A172 (cell line): ENCODE results near the gene POLL. TPM values are rescaled to one million over a fixed set of nuclear protein-coding genes. Genes with fewer than 3 reads are reported as not detected.
"Not testable (repeated sequence)": the region's sequence is repeated elsewhere in the genome, so short reads cannot be mapped to it uniquely, and the experiment has no call there.

ENCODE experiments used
- DNase-seq: peaks from one replicate; pipeline ENCODE4 v3.0.0-alpha.2; 2015; ENCODE audit warnings: low spot score
- total RNA-seq: library from RNA; depleted of rRNA; stranded (reverse); fragments of >200 nt; shearing (Covaris generic); gene quantifications from 2 replicates; pipeline ENCODE4 v1.2.3, GENCODE V29; 2014; rRNA removed

The POLL gene
- total RNA-seq: 11.6 and 18.4 TPM in 2 replicates

DNA sequence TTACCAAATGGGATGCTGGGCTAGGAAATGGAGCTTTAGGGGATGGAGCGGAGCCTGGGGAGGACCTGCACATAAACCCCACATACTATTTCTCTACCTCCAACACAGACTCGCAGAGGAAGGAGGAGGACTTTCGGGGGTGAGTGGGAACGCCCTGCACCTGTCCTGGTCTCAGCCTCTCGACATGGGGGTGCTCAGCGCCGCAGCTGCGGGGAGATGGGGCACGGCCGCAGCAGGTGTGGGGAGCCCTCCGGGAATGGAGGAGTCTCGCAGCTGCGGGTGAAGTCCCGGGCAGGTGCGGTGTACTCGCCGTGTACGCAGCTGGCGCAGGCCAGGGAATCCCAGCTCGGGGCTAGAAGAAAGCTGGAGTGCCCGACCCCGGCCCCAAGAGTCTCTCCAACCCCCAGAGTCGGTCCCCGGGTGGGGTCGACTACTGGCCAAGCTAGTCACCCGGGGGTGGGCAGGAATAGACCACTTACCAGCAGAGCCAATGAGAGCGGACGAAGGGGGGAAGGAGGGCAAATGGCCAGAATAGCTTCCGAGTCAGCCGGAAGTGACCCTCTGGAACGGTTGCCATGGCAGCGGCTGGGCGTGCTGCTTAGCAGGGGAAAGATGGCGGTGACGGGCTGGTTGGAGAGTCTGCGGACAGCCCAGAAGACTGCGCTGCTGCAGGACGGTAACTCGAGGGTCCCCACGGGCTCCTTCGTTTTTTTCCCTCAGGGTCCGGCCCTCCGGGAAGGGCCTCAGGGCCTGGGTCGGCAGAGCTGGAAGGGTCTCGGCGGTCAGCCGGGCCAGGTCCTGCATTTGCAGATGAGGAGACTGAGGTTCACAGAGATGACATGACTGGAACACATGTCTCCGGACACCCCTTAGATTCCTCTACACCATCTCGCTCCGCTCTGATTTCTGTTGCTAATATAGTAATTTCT, at the start of gene POLL, which contains the start of gene DPCD:
POLL (minus strand) TSS at position 533 of the 929 bp plus-strand sequence. CDS start 897 bp downstream, outside the sequence.
DPCD (plus strand) TSS at position 597 of the 929 bp plus-strand sequence; CDS start at position 613, 16 bp downstream.
- peak; percentile 95 for DNase-seq

DNA sequence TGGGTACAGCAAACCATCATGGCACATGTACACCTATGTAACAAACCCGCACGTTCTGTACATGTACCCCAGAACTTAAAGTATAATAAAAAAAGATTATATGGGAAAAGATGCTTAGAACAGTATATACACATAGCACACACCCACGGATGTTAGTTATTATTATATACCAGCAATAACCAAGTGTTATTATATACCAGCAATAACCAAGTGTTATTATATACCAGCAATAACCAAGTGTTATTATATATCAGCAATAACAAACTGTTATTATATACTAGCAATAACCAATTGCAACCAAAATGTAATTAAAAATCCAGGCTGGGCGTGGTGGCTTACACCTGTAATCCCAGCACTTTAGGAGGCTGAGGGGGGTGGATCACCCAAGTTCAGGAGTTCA, 45.5 kb upstream of the POLL start:
- DNase-seq: not testable (repeated sequence)

DNA sequence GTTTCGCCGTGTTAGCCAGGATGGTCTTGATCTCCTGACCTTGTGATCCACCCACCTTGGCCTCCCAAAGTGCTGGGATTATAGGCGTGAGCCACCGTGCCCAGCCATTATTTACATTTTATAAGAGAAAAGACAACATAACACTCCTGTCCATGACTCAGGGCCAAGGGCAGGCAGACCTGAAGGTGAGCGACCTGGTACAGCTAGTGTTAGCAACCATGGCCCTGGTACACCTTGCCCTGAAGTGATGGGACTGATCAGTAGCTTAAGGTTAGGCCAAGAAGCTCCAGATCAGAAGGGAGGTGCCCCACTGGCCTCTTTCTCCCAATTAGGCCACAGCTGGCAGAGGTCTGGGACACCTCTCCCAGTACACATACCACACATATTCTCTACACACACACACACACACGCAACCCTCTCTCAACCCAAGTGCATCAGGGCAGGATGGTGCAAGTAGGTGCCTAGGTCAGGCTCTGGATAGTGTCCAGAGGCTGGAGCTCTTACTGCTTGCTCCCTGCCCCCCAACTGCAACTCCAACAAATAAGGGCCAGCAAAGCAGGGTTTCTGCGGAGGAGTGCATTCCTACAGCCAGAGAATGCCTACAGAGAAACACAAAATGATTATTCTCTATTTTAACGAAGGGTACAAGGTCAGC, 43.9 kb upstream of the POLL start:
- no peak for DNase-seq

DNA sequence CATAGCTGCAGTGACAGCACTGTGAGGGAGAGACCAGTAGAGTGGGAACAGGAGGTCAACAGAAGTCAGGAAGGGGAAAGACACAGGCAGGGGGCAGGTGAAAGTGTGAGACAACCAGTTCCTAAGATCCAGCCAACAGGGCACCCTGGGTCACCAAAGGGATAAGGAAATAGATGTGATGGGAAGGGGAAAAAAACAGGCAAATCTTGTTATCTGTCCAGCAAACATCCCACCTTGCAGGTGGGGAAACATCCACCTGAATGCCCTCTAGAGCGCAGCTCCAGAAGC, 42.5 kb upstream of the POLL start:
- no peak for DNase-seq

DNA sequence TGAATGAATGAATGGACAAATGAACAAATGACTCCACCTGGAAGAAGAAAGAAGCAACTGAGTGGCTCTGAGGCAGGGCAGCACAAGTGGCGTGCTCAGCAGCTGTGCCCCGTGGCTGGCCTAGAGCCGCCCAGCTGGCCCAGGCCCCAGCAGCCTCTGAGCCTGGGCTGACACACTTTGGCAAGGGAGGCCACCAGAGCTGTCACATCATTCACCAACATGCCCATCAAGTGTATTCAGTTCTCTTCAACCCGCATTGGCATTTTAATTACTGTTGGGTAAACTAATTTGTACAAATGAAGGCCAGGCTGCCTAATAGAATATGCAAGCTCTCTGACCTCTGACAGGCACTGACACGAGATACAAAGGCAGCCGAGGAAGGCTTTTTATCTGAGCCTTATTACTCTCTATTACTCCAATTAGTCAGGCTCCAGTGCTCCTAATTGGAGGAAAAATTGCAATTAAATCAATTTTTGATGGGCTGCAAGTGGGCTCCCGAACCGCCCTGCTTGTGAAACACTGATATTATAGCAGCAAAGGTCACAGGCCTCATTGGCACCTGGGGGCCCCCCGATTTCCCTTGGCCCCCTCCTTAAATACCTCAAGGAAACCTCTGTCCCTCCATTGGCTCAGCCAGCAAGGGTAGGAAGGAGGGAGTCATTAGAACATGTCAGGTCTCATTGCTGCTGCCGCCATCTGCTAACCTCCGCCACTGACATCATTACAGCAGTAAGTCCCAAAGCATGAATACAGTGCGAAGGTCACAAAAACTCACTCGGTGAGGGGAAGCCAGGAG, 42.0 kb upstream of the POLL start:
- DNase-seq: no peak

DNA sequence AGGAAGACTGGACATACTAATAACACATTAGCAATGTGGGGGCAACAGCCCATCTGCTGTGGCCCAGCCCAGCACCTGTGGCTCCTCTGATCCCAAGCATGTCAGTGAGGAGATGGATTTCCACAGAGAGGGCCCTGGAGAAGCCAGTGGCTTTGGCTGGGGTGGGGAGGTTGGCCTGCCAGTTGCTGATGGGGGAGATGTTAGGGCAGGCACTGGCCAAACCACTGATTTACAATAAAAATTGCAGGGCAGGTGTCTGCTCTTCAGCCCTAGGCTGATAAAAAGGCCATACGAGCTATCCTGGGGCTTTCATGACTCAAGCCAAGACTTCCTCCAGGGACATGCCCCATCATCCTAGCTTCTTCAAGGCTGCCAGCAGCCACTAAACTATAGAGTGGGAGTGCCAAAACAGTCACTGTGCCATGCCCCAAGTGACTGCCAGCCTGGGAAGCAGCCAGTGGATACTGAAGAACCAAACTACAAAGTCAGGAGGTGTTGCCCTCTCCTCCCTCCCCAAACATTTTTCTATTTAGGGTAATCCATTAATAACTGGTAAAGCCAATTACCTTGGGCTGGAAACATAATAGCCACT, 37.9 kb upstream of the POLL start:
- no peak for DNase-seq

DNA sequence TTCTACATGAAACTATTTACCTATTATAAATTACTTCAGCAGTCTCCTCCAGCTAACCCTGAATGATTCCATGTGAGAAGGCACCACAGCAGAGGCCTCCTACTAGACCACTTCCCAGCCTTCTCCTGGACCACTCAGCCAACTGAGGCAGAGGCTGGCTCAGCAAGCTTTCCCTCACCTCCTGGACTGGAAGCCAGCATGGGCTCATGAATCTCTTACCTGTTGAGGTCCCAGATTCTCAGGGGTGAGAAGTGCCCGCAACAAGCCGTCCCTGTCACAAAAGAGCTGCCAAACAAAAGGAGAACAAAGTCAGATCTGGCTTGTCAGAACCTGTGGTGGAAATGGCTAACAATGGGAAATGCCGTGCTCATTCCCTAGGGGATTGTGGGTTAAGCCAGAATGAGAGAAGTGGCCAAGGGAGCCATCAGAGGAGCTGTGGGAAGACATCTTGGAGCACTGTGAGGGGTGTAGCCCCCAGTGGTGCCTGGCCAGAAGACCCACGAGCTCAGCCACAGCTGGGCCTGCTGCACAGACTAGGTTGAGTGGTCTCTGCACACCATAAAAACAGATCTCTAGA, 36.6 kb upstream of the POLL start:
- no peak for DNase-seq

DNA sequence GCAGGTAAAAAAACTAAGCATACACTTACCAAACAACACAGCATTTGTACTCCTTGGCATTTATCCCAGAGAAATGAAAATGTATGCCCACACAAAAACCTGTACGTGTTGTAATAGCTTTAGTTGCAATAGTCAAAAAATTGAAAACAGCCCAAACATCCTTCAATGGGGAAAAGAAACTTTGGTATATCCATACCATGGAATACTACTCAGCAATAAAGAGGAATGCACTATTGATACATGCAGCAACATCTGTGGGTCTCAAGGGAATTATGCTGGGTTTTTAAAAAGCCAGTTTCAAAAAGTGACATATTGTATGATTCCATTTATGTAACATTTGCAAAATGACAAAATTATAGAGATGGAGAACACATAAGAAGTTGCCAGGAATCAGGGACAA, 35.5 kb upstream of the POLL start:
- DNase-seq: no peak

DNA sequence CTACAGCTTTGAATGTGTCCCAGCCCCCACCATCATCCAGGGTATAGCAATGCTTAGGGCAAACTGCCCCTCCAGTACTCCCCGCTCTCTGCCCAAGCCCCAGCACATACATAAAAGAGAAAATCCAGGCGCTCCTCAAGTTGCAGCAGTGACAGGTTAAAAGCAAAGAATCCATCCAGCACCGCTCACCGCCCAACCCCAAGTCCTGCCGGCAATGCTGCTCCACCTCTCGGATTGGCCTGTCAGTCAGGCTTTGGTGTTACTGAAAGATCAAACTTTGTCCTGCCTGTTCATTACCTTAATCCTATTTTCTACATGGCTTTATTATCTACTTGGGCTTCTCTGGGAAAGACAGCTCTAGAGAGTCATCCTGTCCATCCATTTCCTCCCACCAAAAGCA, 31.9 kb upstream of the POLL start:
- DNase-seq: no peak

DNA sequence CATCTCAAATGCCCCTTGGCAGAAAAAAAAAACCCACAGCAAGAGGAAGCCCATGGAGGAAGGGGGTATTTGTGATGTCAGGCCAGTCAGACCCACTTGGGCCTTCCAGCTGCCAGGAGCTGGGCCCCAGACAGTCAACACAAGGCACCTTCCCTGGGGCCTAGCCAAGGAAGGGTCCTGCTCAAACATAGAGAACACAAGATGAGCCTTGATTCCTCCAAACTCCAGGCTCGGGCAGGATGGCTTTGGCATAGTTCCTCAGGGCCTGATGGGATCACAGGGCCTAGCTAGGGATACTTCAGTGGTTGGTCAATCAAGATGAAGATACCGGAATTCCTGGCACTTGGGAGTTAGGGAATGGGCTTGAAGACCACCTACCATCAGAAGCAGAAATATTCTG, 30.8 kb upstream of the POLL start:
- DNase-seq: no peak

DNA sequence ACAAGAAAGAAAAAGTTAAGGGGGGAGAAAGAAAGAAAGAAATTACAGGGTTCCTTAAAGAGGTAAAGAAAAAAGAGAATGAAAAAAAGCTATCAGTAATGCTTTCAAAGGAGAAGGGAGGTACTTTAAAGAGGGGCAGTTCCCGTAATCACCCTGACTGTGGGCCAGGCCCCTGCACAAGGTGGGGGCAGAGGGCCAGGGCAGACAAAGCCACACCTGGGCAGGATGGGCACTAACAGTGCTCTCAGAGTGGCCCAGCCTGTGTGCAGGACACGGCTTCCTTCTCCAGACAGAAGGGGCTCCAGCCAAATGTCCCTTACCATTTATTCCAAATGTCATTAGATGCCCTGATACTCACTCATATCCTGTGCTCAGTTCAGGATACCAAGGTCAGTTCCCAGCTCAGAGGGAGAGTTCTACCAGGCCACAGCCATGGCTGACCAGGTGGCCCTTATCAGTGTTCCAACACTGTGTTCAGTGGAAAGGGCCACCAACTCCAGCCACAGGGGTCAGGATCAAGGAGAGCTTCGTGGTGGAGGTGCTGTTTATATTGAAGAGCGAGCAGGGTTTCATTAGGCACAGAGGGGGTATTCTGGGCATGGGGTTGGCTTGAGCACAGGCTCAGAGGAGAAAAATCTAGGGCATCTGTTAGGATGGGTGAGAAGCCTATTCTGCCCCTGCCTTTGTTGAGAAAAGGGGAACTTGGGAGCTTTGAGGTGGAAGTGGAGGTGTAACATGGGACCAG, 29.9 kb upstream of the POLL start:
- no peak for DNase-seq

DNA sequence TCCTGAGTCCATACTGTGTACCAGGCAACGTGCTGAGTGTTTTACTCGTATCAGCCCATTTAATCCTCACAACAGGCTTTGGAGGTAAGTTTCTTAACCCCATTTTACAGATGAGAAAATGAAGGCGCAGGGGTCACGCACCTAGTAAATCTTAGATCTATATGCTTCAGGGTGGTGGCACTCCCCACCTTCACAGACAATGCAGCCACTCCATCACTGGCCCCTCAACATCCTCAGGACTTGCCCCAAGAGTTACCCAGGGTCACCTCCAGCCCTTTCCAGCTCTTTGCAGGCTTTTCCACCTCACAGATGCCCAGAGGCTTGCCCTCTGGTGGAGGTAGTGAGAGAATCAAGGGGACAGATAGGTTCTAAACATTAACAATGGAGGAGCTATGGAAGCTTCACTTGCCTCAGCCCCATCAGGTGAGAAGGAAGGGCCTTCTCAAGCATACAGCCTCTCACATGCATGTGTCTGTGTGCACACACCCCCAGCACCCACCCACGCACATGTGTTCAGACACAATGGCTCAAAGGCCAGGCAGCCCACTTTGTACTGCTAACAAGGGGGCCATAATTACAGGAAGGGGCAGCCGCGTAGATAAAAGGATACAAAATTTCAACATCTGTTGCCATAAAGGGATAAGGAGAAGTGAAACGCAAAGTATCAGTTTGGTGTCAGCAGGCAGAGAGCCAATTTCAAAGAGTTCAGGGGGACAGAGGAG, 29.2 kb upstream of the POLL start:
- DNase-seq: no peak

DNA sequence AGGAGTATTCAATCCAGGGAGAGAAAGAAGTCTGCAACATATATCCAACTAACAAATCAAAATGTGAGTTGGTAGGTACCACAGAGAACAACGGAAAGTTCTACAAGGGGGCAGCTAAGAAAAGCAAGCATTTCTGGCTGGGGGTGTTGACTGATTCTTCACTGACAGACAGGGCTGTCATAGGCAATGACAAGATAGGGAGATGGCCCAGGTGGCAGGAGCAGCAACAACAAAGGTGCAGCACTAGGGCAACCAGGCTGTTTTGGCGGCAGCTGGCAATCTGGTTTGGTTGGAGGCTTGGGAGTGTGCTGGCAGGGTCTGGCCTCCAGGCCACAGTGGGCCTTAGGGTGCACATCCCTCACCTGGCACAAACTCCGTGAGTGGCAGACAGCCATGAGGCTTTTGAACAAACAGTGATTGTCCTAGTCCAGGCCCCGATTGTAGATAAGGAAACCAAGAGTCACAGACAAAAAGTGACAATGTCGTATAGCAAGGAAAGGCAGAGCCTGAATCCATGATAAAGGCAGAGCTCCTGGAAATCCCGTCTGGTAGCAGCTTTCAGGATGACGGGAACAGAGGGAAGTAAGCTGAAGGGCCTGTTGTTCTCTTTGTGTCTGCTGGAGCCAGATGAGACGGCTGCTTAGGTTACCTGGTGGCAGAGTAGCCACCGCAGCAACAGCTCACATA, 28.5 kb upstream of the POLL start:
- no peak for DNase-seq

DNA sequence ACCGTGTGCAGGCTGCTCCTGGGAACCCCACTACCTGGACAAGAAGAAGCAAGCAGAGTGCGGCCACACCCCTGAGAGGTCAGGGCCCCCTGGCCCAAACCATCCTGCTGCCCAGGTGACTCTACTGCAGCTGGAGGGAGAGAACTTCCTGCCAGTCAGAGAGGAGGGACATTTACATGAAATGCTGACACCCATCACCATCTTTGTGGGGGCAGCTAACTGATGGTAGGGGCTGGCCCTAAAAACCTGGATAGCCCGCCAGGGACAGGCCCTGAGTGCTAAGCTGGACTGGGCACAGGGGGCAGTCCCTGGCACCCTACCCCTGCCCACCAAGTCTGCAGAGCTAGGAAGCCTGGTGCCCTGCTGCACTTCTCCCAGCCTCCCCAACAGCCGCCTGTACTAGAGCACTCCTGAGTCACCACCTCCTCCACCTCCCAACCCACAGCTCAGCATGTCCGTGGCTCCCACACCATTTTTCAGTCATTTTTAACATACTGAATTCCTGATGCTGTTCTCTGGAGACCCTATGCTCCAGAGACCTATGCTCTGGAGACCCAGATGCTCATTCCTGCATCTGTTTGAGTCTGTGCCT, 27.6 kb upstream of the POLL start:
- no peak for DNase-seq

DNA sequence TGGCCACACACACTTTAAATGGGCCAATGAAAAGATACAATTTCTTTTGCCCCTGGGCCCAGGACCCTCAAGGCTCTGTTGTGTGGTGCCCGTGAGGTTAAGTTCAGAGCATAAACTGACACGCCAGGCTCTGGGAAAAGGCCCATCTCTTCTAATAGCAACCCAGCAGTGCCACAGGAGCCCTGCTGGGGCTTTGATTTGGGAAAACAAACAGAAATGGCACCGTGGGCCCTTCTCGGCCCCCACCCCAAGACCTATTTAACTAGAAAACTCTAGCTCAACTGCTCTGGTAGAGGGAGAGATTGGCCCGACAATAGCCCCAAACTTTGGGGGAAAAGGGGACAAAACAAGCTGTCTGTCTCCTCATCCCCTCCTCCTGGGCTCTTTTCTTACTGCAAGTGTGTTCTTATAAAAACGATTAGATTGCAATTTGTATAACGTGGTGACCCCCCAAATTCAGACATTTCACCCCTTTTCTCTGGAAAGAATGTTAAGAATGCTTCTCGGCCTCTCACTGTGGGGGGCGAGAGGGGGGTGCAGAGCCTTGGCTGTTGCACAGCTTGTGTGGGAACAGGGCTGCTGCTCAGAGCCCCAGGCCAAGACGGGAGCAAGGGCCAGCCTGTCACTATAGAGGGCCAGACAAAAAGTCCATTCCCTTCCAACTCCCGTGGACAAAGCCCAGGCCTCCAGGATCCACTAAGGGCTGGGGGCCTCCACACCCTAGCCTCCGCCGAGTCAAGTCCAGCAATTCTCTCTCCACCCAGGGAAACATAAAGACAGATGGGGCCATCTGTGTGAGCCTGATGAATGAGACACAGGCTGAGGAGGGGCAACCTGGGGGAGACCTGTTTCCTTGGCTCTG, 26.8 kb upstream of the POLL start:
- DNase-seq: no peak

DNA sequence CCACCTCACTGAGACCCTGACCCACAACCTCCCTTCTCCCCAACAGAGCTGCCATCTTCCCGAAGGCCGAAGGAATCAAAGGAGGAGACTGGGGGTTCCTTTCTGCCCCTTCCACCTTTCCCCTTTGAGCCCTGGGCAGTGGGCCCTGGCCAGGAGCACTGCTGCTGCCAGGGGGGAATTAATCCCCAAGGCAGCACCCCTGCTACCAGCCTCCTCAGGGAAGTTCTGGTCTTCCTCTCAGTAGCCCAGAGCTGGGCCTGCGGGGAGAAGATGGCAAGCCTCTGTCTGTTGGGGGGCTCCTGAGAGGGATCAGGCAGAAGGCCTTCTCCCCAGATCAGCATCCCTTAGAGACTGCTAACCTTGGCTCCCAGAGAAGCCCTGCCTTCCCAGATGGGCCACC, 25.6 kb upstream of the POLL start:
- no peak for DNase-seq

DNA sequence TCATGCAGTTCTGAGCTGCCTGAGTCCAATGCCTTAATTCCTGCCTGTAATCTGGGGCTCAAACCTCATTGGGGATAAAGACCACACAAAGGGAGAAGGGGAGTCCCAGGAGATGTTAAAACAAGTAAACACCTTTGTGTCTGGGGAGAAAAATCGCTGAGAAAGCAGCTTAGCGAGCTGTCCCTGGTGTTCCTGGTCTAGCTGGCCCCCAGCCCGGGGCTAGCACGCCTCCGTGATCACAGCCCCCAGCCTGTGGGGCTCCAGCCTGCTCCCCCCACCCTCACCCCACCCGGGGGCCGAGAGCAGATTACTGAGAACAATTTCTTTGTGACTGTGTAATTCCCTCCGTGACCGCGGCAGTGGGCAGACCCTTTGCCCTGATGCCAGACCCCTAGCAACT, 24.8 kb upstream of the POLL start:
- no peak for DNase-seq

DNA sequence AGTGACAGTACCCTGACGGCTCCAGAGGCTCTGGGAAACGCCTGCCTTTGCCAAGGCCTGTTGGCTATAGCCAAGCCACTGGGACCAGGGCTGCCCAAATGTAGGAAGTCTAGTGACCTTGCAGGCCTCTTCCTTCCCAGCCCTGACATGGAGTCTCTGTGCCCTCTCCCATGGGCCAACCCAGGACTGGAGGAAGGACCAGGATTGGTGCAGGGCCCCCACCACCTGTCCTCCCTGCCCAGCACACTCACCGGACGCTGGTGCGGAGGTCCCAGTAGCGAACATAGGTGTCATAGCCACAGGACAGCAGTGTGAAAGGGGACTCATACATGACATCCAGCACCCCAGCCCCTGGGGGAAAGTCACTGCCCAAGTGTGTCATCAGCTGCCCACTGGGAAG, 24.0 kb upstream of the POLL start:
- no peak for DNase-seq
